ENCODE measurements around the gene CBL. TPM values are rescaled to one million over a fixed set of nuclear protein-coding genes. Genes with fewer than 3 reads are reported as not detected.

Gene CBL
- total and polyA plus RNA-seq, 12 donors, result 2.7 to 15.6 (median 8.2) TPM

GRCh38 chr11:119187123-119187892 is 18.8 kb upstream of the CBL start:
- 77 to 80% methylated on average over 21 of the region's 21 CpGs for WGBS, 2 donors

DNA sequence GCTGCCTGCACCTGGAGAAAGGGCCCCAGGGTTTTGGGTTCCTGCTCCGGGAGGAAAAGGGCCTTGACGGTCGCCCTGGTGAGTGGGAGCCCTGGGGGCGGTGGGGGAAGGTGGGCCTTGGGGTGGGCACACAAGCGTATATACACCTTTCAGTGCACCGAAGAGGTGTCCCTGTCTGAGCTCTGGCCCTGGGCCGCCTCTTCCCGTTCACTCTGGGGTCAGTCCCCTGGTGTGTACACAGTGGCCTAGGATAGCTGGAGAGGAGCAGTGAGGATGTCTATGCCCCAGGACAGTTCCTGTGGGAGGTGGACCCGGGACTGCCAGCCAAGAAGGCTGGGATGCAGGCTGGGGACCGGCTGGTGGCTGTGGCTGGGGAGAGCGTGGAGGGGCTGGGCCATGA is 18.1 kb upstream of the CBL start:
- TF ChIP-seq, protein P1, sequence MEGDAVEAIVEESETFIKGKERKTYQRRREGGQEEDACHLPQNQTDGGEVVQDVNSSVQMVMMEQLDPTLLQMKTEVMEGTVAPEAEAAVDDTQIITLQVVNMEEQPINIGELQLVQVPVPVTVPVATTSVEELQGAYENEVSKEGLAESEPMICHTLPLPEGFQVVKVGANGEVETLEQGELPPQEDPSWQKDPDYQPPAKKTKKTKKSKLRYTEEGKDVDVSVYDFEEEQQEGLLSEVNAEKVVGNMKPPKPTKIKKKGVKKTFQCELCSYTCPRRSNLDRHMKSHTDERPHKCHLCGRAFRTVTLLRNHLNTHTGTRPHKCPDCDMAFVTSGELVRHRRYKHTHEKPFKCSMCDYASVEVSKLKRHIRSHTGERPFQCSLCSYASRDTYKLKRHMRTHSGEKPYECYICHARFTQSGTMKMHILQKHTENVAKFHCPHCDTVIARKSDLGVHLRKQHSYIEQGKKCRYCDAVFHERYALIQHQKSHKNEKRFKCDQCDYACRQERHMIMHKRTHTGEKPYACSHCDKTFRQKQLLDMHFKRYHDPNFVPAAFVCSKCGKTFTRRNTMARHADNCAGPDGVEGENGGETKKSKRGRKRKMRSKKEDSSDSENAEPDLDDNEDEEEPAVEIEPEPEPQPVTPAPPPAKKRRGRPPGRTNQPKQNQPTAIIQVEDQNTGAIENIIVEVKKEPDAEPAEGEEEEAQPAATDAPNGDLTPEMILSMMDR (IDR thresholded peaks at IDR 0.05), result no peak
- peaks cover 0 to 15% (median 0%) of the 10 kb centered on the region in 9 donors for H3K4me1 ChIP-seq
- no peak for DNase-seq
- peaks cover 0 to 12% (median 4%) of the 10 kb centered on the region in 7 donors for H3K27me3 ChIP-seq
- intact Hi-C loops (cut with DNase I), result no loop called here
- no peak overlapping the region for H3K4me3 ChIP-seq
- H3K9me3 ChIP-seq, result no peaks in the 10 kb centered on the region
- H3K27ac ChIP-seq, result no peak overlapping the region
- H3K36me3 ChIP-seq, result peaks cover 0 to 11% (median 0%) of the 10 kb centered on the region in 9 donors
- ATAC-seq, result peak in 1 of 8 donors; percentile 16
- 84 to 86% methylated on average over 11 of the region's 11 CpGs for WGBS, 2 donors

More at GRCh38 chr11:119187123-119187892, 18.8 kb upstream of the CBL start:
- DNase-seq (no peak), ATAC-seq (peak in 3 of 8 donors; percentile 25 to 32 (median 29))
- H3K4me3 ChIP-seq, result no peak overlapping the region
- H3K27ac ChIP-seq, result no peak overlapping the region
- H3K9me3 ChIP-seq, result no peaks in the 10 kb centered on the region
- TF ChIP-seq, protein P1 (IDR thresholded peaks at IDR 0.05), result no peak
- intact Hi-C loops (cut with DNase I), result no loop called here
- peaks cover 0 to 8% (median 0%) of the 10 kb centered on the region in 9 donors for H3K4me1 ChIP-seq
- H3K27me3 ChIP-seq, result peaks cover 0 to 12% (median 4%) of the 10 kb centered on the region in 7 donors
- H3K36me3 ChIP-seq, result peaks cover 0 to 18% (median 0%) of the 10 kb centered on the region in 9 donors

DNA sequence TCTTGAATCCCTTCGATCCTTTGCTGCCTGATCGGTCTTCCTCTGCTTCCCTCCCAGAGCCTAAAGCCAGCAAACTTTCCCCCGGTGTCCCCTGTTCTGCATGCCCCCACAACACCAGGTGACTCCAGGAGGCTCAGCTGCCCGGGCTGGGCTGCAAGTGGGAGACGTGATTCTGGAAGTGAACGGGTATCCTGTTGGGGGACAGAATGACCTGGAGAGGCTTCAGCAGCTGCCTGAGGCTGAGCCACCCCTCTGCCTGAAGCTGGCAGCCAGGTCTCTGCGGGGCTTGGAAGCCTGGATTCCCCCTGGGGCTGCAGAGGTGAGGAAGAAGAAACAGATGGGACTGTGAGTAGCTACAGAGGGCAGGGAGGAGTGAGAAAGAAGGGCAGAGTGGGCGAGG is 17.3 kb upstream of the CBL start:
- intact Hi-C loops (cut with DNase I), result no loop called here
- DNase-seq (no peak), ATAC-seq (no peak)
- Histone ChIP-seq H3K9me3 (no peaks in the 10 kb centered on the region), H3K4me1 (peaks cover 0 to 16% (median 0%) of the 10 kb centered on the region in 9 donors), H3K4me3 (no peak overlapping the region), H3K27ac (no peak overlapping the region), H3K27me3 (peaks cover 0 to 12% (median 4%) of the 10 kb centered on the region in 7 donors), H3K36me3 (peaks cover 0 to 3% (median 0%) of the 10 kb centered on the region in 9 donors)
- 82% methylated on average over 8 of the region's 8 CpGs for WGBS, 2 donors
- TF ChIP-seq, protein P1 (IDR thresholded peaks at IDR 0.05), result no peak

GRCh38 chr11:119189393-119189792 is 16.7 kb upstream of the CBL start:
- H3K36me3 ChIP-seq, result no peaks in the 10 kb centered on the region
- no peak overlapping the region for H3K27ac ChIP-seq
- H3K9me3 ChIP-seq, result no peaks in the 10 kb centered on the region
- 82 to 86% methylated on average over 4 of the region's 4 CpGs for WGBS, 2 donors
- ATAC-seq (no peak), DNase-seq (no peak)
- no peak overlapping the region for H3K4me3 ChIP-seq
- TF ChIP-seq, protein P1 (IDR thresholded peaks at IDR 0.05), result no peak
- intact Hi-C loops (cut with DNase I), result no loop called here
- H3K27me3 ChIP-seq, result peaks cover 0 to 12% (median 4%) of the 10 kb centered on the region in 7 donors
- peaks cover 0 to 16% (median 0%) of the 10 kb centered on the region in 9 donors for H3K4me1 ChIP-seq
